HepG2 (cell line): ENCODE data around the gene ZFP36. TPM values are rescaled to one million over a fixed set of nuclear protein-coding genes. Genes with fewer than 3 reads are reported as not detected.

ENCODE experiments used
- ATF7-NPFF ChIP-seq: sonication (generic); formaldehyde crosslinking; IDR thresholded peaks from 2 replicates; pipeline ENCODE4 v1.8.1; 2023; ENCODE audit warnings: mild to moderate bottlenecking, low read depth, missing genetic modification reagents, moderate library complexity
- GZF1 ChIP-seq: sonication (generic); formaldehyde crosslinking; IDR thresholded peaks from 2 replicates; pipeline ENCODE4 v1.5.1; 2020; ENCODE audit warnings: mild to moderate bottlenecking, missing genetic modification reagents
- MAFK ChIP-seq, 2 experiments: IDR thresholded peaks in 1 of 2; conservative IDR thresholded peaks in 1 of 2; 2 replicates each; pipeline ENCODE4 v1.6.1; 2011; ENCODE audit warnings: improper control_type of control experiment in 2 of 2, low read length in 2 of 2
- POLR2AphosphoS5 ChIP-seq: IDR thresholded peaks from 2 replicates; pipeline ENCODE4 v1.6.1; 2012; ENCODE audit warnings: low read depth, low read length
- REPIN1 ChIP-seq: sonication (generic); formaldehyde crosslinking; IDR thresholded peaks from 2 replicates; pipeline ENCODE4 v1.8.0; 2022; ENCODE audit warnings: missing genetic modification reagents, low read depth, mild to moderate bottlenecking, borderline replicate concordance
- RFX5 ChIP-seq: IDR thresholded peaks from 2 replicates; pipeline ENCODE4 v1.6.1; 2011; ENCODE audit warnings: low read depth, low read length, improper control_type of control experiment
- SOX5 ChIP-seq: IDR thresholded peaks from 2 replicates; pipeline ENCODE4 v1.6.1; 2016; ENCODE audit warnings: borderline replicate concordance
- TCF7L2 ChIP-seq: IDR thresholded peaks from 2 replicates; pipeline ENCODE4 v1.6.1; 2011; ENCODE audit warnings: mild to moderate bottlenecking, low read depth, low read length, moderate library complexity
- ZHX2 ChIP-seq, 2 experiments: sonication (generic) in 1 of 2; formaldehyde crosslinking in 1 of 2; IDR thresholded peaks; 2 replicates each; pipeline versions ENCODE4 v1.6.1 to v1.9.0; 2014 to 2022; ENCODE audit warnings: antibody characterized with exemption in 1 of 2, borderline replicate concordance in 1 of 2, inconsistent platforms in 1 of 2, low read depth in 1 of 2, missing genetic modification reagents in 1 of 2
- ZMAT5 ChIP-seq: sonication (generic); formaldehyde crosslinking; IDR thresholded peaks from 2 replicates; pipeline ENCODE4 v1.5.0; 2020; ENCODE audit warnings: mild to moderate bottlenecking, low read depth, missing genetic modification reagents, borderline replicate concordance
- ZNF20 ChIP-seq: sonication (generic); formaldehyde crosslinking; IDR thresholded peaks from 2 replicates; pipeline ENCODE4 v1.4.0; 2020; ENCODE audit warnings: mild to moderate bottlenecking, moderate library complexity, missing genetic modification reagents
- ZNF432 ChIP-seq: sonication (generic); formaldehyde crosslinking; IDR thresholded peaks from 2 replicates; pipeline ENCODE4 v1.5.0; 2020; ENCODE audit warnings: missing genetic modification reagents, mild to moderate bottlenecking, borderline replicate concordance
- ZNF644 ChIP-seq: IDR thresholded peaks from 2 replicates; pipeline ENCODE4 v1.6.1; 2016; ENCODE audit warnings: low read depth
- polyA plus RNA-seq, 8 experiments: library from polyadenylated mRNA; depleted of rRNA in 3 of 8; stranded (reverse) in 7 of 8; unstranded in 1 of 8; fragments of >200 nt; fragmentation: Illumina TruSeq in 4 of 8; extraction: Trizol in 4 of 8; gene quantifications; 2 replicates each; pipeline versions ENCODE4 v1.2.1 to v1.2.3, GENCODE V29; 2011 to 2016; ENCODE audit warnings: low read depth in 4 of 8, missing spikeins in 1 of 8, mixed read lengths in 1 of 8; ENCODE audit not compliant: insufficient read depth in 1 of 8
- total RNA-seq, 5 experiments: library from RNA; depleted of rRNA; stranded (reverse); fragments of >200 nt; fragmentation: Illumina TruSeq; extraction: Trizol; gene quantifications; 2 replicates each; pipeline ENCODE4 v1.2.3, GENCODE V29; 2016; ENCODE audit warnings: low read depth in 1 of 5
- TF ChIP-seq, protein P1 (sequence below): sonication (generic); formaldehyde crosslinking; IDR thresholded peaks from 2 replicates; pipeline ENCODE4 v1.4.0; 2020; ENCODE audit warnings: missing genetic modification reagents
- TF ChIP-seq, protein P2 (sequence below): sonication (generic); formaldehyde crosslinking; IDR thresholded peaks from 2 replicates; pipeline ENCODE4 v1.4.0; 2020; ENCODE audit warnings: missing genetic modification reagents

ZFP36 gene
- total and polyA plus RNA-seq, 2 of the 13 experiments (the other 11 are each of a cell fraction or from before 2014, with no cell fraction given), result 1.4 to 1.7 TPM

DNA sequence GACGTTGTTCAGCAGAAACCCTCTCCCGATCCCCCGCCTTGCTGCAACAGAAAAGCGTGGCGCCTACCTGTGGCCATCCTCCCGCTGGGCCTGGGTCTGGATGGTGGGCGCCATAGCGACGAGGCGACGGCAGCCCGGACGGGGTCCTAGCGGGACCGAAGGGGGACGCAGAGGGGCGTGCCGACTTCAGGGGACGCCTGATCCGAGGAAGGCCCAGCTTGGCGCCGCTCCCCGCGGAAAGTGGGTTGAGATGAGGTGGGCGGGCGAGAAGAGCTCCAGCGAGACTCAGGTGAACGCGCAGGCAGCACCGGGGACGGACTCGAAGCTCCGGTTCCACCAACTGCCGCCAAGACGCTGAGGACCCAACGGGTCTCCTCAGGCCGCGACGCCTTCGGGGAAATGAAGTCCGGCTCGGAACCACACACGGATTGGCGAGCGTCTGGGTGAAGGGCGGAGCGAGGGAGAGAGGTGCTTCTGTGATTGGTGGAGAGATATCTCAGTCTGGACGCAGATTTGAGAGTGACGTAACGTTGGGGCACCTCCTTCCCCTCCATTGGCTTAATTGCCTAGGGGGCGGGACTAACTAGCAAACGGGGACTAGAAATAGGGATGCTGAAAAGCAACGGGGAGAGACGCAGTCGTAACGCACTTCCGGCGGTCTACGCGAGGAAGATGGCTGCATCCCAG lies 15.8 kb upstream of the ZFP36 start, which contains the start of the genes MED29 and PAF1 (continued):
- TF ChIP-seq ZHX2 (IDR thresholded peaks at IDR 0.05; ENCODE audit: low read depth) (peak; percentile 91), ZHX2 (CRISPR knock-in tag; IDR thresholded peaks at IDR 0.05; ENCODE audit: borderline replicate concordance) (no peak), ZMAT5 (CRISPR knock-in tag) (no peak), ZNF644 (CRISPR knock-in tag) (no peak), REPIN1 (CRISPR knock-in tag) (peak; percentile 18; the same call in 1 of the 2 replicates), ZNF432 (CRISPR knock-in tag) (no peak), TCF7L2 (no peak), MAFK (conservative IDR thresholded peaks at IDR 0.05 in 1 of 2, IDR thresholded peaks at IDR 0.05 in 1 of 2; ENCODE audit: low read length in 2 of 2) (no peak), POLR2AphosphoS5 (peak; percentile 97), GZF1 (CRISPR knock-in tag) (no peak), RFX5 (peak; percentile 51; the same call in 1 of the 2 replicates), ATF7-NPFF (no peak), ZNF20 (CRISPR knock-in tag) (no peak), SOX5 (CRISPR knock-in tag) (0 out of 2 replicates have a peak, but pooled peaks have one; percentile 17)
- TF ChIP-seq, protein P1, sequence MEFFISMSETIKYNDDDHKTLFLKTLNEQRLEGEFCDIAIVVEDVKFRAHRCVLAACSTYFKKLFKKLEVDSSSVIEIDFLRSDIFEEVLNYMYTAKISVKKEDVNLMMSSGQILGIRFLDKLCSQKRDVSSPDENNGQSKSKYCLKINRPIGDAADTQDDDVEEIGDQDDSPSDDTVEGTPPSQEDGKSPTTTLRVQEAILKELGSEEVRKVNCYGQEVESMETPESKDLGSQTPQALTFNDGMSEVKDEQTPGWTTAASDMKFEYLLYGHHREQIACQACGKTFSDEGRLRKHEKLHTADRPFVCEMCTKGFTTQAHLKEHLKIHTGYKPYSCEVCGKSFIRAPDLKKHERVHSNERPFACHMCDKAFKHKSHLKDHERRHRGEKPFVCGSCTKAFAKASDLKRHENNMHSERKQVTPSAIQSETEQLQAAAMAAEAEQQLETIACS (CRISPR knock-in tag), result no peak
- TF ChIP-seq, protein P2, sequence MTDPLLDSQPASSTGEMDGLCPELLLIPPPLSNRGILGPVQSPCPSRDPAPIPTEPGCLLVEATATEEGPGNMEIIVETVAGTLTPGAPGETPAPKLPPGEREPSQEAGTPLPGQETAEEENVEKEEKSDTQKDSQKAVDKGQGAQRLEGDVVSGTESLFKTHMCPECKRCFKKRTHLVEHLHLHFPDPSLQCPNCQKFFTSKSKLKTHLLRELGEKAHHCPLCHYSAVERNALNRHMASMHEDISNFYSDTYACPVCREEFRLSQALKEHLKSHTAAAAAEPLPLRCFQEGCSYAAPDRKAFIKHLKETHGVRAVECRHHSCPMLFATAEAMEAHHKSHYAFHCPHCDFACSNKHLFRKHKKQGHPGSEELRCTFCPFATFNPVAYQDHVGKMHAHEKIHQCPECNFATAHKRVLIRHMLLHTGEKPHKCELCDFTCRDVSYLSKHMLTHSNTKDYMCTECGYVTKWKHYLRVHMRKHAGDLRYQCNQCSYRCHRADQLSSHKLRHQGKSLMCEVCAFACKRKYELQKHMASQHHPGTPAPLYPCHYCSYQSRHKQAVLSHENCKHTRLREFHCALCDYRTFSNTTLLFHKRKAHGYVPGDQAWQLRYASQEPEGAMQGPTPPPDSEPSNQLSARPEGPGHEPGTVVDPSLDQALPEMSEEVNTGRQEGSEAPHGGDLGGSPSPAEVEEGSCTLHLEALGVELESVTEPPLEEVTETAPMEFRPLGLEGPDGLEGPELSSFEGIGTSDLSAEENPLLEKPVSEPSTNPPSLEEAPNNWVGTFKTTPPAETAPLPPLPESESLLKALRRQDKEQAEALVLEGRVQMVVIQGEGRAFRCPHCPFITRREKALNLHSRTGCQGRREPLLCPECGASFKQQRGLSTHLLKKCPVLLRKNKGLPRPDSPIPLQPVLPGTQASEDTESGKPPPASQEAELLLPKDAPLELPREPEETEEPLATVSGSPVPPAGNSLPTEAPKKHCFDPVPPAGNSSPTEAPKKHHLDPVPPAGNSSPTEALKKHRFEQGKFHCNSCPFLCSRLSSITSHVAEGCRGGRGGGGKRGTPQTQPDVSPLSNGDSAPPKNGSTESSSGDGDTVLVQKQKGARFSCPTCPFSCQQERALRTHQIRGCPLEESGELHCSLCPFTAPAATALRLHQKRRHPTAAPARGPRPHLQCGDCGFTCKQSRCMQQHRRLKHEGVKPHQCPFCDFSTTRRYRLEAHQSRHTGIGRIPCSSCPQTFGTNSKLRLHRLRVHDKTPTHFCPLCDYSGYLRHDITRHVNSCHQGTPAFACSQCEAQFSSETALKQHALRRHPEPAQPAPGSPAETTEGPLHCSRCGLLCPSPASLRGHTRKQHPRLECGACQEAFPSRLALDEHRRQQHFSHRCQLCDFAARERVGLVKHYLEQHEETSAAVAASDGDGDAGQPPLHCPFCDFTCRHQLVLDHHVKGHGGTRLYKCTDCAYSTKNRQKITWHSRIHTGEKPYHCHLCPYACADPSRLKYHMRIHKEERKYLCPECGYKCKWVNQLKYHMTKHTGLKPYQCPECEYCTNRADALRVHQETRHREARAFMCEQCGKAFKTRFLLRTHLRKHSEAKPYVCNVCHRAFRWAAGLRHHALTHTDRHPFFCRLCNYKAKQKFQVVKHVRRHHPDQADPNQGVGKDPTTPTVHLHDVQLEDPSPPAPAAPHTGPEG (CRISPR knock-in tag), result peak; percentile 67
